Stimulated activated CD8-positive, alpha-beta memory T cell treated with anti-CD3 and anti-CD28 coated beads, Interleukin-4, amount 100 ng/mL, for 4 hours (primary cell): Measurements from ENCODE around the gene ACSF3.

ENCODE experiments used
- DNase-seq, 2 donors: peaks; one replicate each; pipeline ENCODE4 v3.0.0-alpha.2; 2020; ENCODE audit warnings: low read depth in 2 of 2, low spot score in 1 of 2

ACSF3 gene

DNA sequence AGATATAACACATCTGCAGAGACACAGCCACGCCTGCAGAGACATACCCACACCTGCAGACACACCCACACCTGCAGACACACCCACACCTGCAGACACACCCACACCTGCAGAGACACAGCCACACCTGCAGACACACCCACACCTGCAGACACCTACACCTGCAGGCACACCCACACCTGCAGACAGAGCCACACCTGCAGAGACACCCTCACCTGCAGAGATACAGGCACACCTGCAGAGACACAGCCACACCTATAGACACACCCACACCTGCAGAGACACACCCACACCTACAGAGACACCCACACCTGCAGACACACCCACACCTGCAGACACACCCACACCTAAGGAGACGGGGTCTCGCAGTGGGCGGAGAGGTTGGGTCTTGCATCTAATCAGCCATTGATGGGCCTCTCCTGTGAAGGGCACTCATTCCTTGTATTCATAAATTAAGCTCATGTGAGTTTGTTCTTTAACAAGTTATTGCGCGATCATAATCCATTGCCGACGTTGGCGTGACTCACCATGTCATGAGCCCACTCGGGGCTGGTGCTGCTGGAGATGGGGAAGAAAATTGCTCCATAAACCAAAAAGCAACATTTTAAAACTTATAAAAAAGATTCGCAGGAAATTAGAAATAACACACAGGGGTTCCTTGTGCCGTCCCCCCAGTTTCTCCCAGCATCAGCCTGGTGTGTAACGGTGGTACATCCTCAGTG, 49.0 kb downstream of the ACSF3 start:
- no peak for DNase-seq

DNA sequence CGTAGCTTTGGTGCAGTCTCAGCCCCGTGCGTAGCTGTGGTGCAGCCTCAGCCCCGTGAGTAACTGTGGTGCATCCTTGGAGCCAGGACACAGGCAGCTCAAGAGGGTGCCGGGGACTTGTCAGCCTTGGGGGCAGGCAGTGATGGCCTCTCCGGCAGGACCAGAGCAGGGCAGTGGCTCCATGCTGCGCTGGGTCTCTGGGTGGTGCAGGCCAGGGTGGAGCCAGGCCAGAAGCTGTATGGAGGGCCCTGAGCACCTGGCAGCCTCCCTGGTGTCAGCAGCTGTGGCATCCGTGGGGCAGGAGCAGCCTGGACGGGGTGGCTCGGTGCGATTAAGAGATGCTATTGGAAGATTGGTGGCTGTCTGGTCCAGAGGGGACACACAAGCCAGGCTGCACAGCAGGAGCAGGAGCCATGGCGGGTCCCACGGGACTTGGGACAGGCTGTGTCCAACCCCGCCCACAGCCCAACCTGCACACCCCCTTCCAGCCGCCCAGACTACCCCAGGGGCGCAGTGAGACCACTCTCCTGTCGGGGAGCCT, 49.6 kb downstream of the ACSF3 start:
- no peak for DNase-seq

DNA sequence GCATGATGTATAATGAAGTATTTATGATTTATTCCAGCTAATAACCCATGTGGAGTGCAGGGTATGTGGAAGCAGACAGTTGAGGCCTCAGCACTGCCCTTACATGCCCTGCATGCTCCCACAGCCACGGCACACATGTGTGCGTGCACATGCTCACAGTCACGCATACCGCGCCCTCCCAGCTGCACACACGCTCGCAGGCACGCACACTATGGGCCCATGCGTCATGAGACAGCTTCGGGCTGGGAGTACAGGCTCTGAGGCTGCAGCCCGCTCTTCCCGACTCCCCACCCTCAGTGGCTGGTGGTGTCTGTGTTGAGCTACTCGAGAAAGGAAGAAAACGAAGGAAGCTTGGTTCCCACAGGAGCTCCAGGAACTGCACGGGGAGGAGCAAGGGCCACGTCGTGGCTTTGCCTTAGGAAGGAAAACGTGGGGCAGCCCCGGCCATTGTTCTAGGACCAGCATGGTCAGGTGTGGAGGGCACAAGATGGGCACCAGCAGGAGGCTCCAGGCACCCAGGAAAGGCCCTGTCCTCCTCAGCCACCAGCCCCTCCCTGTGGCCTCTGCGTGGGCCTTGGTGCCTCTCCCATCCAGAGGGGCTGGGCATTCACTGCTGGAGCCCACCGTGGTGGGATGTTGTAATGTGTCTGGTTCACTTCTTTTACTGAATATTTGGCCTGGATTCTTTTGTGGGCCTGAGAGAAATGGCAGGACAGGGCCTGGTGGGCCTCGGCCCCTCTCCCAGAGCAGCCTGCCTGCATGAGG, 50.4 kb downstream of the ACSF3 start:
- DNase-seq: no peak

DNA sequence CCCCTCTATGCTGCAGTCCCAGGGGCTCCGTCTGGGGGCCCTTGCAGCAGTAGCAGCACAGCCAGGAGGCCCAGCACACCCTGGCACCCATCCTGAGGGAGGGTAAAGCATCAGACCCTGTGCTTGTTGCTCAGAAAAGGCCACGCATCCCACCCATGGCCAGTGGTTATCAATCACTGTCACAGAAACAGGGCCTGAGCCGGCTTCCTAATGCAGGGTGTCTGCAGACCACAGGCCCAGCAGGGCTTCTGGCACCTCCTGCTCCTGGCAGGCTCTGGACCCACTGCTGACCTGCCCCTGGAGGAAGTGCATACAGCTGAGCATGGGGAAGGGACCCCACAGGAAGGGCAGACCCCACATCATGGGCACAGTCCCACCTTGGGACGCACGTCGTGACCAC, 51.0 kb downstream of the ACSF3 start:
- DNase-seq: no peak

DNA sequence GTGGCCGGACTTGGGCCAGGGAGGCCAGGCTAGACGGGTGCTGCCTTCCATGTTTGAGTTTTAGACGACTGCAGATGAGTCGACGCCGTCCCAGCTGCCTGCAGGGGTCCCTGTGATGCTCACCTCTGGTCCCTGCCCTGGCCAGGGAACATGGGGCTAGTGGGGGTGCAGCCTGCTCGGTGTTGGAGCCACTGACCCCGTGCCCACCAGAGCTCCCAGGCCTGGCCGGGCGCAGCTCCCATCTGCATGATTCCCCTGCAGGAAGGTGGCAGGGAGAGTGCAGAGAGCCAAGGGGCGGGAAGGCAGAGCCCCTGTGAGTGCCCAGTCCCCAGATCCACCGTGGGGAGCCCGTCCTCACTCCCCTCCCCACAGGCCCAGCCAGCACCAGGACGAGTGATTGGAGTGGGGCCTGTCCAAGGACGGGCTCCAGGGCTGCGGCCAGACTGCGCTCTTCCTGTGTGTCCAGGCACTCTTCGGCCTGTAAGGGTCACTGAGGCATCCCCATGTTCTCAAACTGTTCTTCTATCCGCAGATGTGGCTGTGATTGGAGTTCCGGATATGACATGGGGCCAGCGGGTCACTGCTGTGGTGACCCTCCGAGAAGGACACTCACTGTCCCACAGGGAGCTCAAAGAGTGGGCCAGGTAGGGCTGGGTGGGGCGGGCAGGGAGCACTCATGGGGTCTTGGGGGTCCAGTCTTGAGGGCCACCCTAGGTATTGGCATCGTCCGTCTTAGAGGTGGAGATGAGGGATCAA, 51.9 kb downstream of the ACSF3 start:
- DNase-seq: no peak

DNA sequence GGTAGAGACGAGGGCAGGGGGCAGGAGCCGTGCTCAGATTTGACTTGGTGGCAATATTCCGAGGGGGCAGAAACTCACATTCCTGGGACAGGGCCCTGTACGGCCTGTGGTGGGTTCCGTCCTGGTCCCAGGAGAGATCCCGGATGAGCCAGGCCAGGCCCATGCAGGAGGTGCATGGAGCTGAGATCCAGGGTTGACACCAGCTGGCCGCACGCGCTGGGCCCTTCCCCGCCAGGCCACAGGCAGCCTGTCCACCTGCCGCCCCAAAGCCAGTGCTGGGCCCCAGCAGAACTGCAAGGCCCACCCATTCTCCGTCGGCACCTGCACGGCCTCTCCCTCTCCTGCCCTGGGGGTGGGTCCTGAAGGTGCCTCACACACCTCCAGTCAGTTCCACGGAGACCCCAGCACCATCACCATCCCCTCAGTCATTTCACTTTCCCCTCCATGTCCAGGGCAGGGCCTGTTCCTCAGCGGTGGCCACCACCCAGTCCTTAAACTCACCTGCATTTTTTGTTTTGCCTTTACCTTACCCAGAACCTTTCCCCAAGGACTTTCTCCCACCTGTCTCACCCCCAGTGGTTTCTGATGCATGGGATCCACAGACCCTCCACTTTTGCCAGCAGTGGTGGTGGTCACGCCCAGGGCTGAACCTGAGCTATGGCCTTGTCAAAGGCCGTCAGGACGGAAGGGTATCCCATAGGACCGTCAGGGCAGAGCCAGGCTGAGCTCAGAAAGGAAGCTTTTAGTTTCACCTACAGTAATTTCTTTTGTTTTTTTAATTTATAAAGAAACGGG, 52.8 kb downstream of the ACSF3 start:
- no peak for DNase-seq

DNA sequence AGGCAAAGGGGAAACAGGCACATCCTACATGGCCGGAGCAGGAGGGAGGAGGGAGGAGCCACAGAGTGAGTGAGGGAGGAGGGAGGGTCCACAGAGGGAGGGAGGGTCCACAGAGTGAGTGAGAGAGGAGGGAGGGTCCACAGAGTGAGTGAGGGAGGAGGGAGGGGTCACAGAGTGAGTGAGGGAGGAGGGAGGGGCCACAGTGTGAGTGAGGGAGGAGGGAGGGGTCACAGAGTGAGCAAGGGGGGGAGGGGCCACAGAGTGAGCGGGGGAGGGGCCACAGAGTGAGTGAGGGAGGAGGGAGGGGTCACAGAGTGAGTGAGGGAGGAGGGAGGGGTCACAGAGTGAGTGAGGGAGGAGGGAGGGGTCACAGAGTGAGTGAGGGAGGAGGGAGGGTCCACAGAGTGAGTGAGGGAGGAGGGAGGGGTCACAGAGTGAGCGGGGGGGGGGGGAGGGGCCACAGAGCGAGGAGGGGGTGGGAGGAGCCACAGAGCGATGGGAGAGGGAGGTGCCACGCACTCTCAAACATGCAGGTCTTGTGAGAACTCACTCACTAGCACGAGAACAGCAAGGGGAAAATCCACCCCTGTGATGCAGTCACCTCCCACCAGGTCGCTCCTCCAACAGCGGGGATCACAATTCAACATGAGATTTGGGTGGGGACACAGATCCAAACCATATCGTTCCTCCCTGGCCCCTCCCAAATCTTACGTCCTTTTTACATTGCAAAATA, 53.6 kb downstream of the ACSF3 start:
- no peak for DNase-seq

DNA sequence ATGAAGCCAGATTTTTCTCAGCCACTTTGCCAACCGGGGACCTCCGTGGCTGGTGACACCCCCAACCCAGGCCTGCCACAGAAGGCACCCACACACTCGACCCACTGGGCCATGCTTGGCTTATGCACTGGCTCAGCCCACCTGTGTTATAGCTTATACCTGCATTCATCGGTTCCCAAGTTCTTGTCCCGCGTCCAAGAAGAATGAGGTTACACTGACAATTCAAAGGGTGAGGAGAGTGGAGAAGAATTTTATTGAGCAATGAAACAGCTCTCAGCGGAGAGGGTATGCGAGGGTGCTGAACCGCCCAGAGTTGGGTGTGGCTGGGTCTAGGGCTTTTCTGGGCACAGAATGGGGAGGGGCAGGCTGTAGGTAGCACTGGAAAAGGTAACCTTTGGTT, 55.7 kb downstream of the ACSF3 start:
- DNase-seq: no peak

DNA sequence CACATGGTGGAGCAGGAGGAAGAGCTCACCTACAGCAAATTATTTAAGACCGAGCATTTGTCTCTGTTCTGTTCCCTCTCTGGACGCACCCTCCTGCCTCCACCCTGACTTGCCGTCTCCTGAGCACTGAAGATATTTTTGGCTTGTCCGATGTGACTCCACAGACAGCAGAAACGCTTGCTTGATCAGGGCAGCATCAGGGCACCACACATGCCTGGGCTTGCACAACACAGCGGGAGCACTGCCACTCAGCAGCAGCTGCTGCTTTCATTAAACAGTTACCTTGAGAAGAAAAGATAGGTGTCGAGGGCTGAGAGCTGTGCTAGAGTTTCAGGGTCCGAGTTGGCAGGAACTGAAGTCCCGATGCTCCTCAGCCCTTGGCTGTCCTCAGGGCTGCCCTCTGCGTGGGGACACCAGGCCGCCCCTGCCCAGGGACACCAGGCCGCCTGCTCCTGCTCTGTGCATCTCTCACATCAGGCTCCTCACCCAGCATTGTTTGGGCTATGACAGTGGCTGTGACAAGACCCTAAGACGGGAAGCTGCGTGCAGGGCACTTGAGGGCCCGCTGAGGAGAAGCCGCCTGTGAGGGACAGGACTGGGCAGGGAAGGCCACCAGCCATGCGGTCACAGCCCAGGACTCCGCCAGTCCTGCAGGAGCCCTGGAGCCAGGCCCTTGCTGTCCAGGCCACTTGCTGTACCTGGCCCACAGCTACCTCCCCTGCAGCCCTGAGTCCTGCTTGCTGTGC, 56.6 kb downstream of the ACSF3 start:
- no peak for DNase-seq

DNA sequence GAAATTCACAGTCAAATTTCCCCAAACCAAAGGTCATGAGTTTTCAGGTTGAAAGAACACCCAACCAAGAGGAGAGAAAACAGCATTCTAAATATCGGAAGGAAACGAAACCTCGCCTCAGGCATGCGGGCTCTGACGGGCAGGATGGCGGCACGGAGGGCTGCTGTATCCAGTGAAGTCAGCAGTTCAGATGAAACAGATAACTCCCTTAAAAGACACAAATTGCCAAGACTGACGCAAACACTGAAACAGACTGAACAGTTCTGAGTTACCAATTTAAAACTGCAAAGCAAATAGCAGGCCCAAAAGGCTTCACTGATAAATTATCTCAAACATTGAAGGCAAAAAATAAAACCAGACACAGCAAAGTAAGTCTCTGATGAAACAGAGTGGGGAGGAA, 57.3 kb downstream of the ACSF3 start:
- DNase-seq: no peak

DNA sequence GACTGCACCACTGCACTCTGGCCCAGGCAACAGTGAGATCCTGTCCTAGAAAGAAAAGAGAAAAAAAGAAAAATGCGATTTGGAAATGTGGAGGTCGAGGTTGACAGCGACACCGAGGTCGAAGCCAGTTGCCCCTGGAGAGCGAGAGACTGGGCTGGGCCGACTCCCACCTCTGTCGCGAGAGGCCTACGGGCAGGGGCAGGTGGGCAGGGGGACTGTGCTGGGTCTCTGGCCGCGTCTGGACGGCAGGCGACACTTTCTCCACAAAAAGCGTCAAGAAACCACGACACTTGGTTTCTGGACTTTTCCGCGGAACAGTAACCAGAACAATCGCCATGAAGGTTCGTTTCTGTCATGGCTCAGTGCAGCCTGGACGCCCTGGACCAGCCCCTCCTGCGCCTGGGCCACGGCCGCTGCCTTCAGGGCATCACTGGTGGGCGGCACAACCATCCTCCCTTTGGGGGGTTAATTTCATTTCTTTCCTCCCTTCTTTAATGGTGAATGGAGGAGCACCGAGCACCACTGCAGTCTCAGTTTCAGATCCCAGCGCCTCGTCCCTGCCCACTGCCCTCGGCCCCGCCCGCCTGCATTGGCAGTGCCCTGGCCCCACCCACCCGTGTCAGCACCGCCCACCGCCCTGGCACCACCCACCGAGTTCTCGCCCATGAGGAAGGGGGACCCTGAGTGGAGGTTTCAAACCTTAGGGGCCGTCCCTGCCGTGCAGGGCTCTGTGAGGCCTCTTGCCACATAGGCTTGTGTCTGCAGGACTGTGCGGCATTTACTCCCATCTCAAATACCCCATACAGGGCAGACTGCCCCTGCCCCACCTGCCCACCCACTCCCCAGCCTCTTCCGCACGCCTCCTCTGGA, 59.4 kb downstream of the ACSF3 start:
- DNase-seq: no peak

DNA sequence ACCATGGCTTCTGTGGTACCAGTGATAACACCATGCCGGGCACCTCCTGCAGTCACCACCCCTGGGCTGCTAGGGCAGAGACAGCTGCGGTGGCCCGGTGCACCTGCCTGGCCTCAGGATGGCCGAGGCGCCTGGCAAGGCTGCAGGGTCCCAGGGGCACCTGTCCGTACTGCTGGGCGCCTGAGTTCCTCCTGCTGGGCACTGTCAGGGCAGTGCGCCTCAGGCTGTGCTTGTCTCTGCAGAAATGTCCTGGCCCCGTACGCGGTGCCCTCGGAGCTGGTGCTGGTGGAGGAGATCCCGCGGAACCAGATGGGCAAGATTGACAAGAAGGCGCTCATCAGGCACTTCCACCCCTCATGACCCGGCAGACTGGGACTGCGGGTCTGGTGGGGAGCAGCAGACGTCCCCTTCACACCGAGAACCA, 60.2 kb downstream of the ACSF3 start:
- DNase-seq: no peak

DNA sequence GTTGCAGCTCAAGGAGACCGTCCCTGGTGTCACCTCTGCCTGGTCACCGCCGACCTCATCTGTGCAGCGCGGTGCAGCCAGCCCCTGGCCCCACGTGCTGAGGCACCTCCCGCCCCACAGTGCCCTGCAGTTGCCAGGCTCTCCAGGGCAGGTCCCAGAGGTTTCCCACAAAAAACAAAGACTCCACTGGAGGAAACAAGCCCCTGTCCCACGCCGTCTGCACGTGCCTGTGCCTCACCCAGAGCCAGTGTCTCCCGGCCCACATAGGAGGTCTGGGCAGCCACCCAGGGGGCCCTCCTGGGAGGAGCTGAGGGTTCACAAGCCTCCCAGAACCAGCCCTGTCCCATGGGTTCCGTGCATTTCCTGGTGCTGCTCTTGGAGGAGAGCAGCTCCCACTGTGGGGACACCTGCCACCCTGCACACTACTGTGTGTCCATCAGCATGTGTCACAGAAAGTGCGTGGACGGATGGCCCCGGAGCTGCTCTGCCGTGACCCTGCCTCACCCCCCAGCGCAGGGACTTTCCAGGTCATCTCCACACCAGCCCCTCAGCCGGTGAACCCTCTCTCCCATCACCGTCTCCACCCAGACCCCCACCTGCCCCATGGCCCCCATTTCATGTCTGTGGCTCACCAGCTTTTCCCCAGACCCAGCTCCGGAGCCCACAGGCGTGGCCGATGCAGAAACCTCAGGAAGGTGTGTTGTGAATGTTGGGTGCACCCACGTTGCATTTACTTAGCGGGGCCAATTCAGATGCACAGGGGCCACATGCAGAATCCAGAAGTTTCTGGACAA, 60.9 kb downstream of the ACSF3 start:
- DNase-seq: no peak

DNA sequence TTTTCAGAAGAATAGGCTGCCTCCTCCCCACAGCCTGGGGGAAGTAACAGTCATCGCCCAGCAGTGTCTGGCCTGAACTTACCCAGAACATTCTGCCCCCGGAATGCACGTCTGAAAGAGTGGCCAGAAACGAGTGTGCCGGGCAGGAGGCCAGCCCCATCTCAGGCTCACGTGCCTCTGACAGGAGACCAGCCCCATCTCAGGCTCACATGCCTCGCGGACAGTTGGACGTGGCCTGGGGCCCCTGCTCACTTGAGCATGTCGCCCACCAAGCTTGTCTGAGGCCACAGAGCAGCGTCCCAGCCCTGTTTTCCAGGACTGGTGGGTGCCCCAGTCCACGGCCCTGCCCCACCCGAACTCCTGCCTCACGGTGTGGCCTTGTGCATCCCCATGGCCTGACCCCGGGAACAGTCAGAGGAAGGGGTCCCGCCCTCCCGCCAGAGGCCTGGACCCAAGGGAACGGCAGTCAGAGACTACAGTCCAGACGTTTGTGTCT, 61.6 kb downstream of the ACSF3 start:
- DNase-seq: no peak

DNA sequence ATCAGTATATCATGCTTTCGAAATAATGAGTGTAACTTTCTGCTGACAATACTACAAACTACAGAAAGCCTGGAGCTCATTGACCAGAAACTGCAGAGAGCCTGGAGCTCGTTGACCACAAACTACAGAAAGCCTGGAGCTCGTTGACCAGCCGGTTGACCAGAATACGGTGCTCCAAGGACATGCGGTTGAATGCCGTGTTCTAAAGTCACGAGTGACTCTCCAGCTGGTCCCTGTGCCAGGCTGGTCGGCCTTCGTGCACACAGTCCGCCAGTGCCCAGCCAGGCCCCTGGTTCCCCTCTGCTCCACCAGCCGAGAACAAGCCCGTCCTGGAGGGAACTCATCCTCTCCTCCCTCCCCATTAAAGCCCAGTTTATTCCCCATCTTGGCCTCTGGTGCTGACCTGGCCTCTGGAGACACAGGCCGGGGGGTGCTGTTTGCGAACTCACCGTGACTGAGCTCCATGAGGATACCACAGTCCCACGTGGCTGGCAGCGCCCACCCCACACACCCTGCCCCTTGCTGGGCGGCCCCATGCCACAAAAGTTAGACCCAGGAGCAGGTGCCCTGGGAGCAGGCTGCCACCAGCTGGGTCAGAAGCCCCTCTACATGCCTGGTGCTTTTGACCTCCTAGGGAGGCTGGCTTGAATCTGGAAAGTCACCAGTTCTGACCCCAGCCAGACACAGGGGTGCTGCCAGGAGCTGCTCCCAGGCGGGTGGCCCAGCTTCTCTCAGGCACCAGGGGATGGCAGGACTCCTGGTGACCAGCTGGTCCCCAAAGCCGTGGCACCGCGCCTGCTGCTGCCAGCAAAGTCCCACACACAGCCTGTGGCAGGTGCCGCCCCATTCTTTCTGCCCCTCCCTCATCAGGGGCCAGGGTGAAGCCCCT, 62.4 kb downstream of the ACSF3 start:
- no peak for DNase-seq

DNA sequence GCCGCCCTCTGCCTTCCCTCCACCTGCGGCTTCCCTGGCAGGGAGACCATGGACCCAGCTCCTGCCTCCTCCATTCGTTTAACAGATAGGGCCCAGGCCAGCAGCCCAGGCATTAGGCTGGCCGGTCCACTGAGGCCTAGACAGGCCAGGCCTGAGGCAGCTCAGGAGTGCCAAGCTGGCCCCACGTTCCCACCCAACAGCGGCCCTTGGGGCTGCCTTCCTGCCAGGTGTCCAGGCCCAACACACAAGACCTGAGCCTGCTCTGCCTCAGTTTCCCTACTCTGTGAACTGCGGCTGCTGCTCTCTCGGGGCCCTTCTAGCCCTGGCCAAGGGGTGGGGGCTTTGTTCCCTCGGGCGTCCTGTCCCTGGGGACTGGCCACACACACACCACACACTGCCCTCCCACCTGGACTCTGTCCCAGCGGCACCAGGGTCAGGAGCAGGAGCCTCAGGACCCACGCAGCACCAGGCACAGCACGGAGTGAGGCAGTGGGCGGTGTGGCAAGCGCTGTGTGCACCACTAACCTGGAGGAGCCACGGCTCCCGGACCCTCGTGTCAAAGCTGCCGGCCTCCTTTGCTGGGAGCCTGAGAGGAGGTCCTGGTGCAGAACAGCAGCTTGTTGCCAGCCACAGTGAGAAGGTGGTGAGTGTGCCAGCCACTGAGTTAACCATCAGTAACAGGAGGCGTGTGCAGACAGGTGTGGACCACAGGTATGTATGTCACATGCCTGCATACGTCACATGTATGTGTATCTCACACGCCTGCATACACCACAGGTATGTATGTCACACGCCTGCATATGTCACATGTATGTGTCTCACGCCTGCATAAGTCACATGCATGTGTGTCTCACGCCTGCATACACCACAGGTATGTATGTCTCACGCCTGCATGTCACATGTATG, 63.3 kb downstream of the ACSF3 start:
- DNase-seq: no peak
